HepG2 (cell line): ENCODE results near the gene TSPAN7. TPM values are rescaled to one million over a fixed set of nuclear protein-coding genes. Genes with fewer than 3 reads are reported as not detected.

Experiments
- ATAC-seq: fragments of 200-7000 bp; cut with Tn5 transposase; 3 replicates; pipeline ENCODE4 v1.9.1; 2020; ENCODE audit warnings: mild to moderate bottlenecking, moderate library complexity
- BruUV-seq: library from RNA; stranded (reverse); fragments of 400-500 nt; replicated peaks from 2 replicates; lab custom pipeline; 2021; lab: Mats Ljungman, UMichigan
- CTCF ChIA-PET: fragments of 300-600 bp; formaldehyde crosslinking; extraction: SDS; loops from one replicate; lab custom pipeline; 2021; ENCODE audit warnings: low total read pairs, inconsistent platforms, low intra/inter-chr PET ratio; lab: Yijun Ruan, JAX
- POLR2A ChIA-PET: fragments of 350-600 bp; sonication (Branson Sonifier 250); formaldehyde crosslinking; loops from one replicate; lab custom pipeline; 2020; ENCODE audit warnings: antibody characterized with exemption, inconsistent platforms; lab: Yijun Ruan, JAX
- DNase-seq: peaks from one replicate; pipeline ENCODE4 v3.0.0-alpha.2; 2015; ENCODE audit warnings: low spot score
- FAIRE-seq: peaks from 3 replicates; lab custom pipeline; 2011; peaks lifted over from hg19 to GRCh38; lab: Jason Lieb, UNC
- H2AFZ ChIP-seq: one replicate; pipeline ENCODE4 v1.6.1; 2011; ENCODE audit warnings: low read length, inconsistent platforms
- H3K27ac ChIP-seq: fragments of 300-600 bp; 3 replicates; pipeline ENCODE4 v1.8.0; 2011; ENCODE audit warnings: mixed run types, mild to moderate bottlenecking, mixed read lengths, low read length, inconsistent platforms; ENCODE audit not compliant: insufficient read depth; ENCODE audit errors: extremely low read length
- H3K27me3 ChIP-seq, 2 experiments: fragments of 200-600 bp in 1 of 2; 2 replicates in 1 of 2; 3 replicates in 1 of 2; pipeline versions ENCODE4 v1.6.0 to v1.8.0; 2011; ENCODE audit warnings: low read length in 2 of 2, mild to moderate bottlenecking in 2 of 2, moderate library complexity in 2 of 2, inconsistent platforms in 1 of 2; ENCODE audit not compliant: insufficient read depth in 2 of 2, control insufficient read depth in 1 of 2
- H3K36me3 ChIP-seq, 2 experiments: fragments of 200-600 bp in 1 of 2; replicated peaks in 1 of 2; 2 replicates in 1 of 2; 3 replicates in 1 of 2; pipeline versions ENCODE4 v1.5.1 to v1.8.0; 2011; ENCODE audit warnings: low read length in 2 of 2, inconsistent platforms in 1 of 2; ENCODE audit not compliant: insufficient read depth in 2 of 2, control insufficient read depth in 1 of 2
- H3K4me1 ChIP-seq: 2 replicates; pipeline ENCODE4 v1.5.1; 2012; ENCODE audit warnings: low read length, inconsistent platforms; ENCODE audit not compliant: insufficient read depth
- H3K4me2 ChIP-seq: 2 replicates; pipeline ENCODE4 v1.6.0; 2011; ENCODE audit warnings: low read depth, low read length, inconsistent platforms
- H3K4me3 ChIP-seq, 3 experiments: fragments of 200-600 bp in 1 of 3; sonication (generic), shearing (Covaris generic) in 1 of 3; replicated peaks in 1 of 3; 2 replicates each; pipeline ENCODE4 v1.5.1; 2011 to 2016; ENCODE audit warnings: low read length in 3 of 3, inconsistent platforms in 2 of 3, low read depth in 2 of 3, mild to moderate bottlenecking in 2 of 3, control low read depth in 1 of 3, mixed read lengths in 1 of 3; ENCODE audit not compliant: insufficient read depth in 1 of 3
- H3K79me2 ChIP-seq: one replicate; pipeline ENCODE4 v1.6.1; 2011; ENCODE audit warnings: low read length, inconsistent platforms; ENCODE audit not compliant: insufficient read depth
- H3K9ac ChIP-seq: 2 replicates; pipeline ENCODE4 v1.6.0; 2011; ENCODE audit warnings: mild to moderate bottlenecking, low read depth, low read length, inconsistent platforms; ENCODE audit not compliant: insufficient read depth
- H3K9me3 ChIP-seq: 2 replicates; pipeline ENCODE4 v1.5.1; 2012; ENCODE audit warnings: mild to moderate bottlenecking, low read length
- H4K20me1 ChIP-seq: 2 replicates; pipeline ENCODE4 v1.6.0; 2011; ENCODE audit warnings: inconsistent platforms, mild to moderate bottlenecking, low read length, moderate library complexity; ENCODE audit not compliant: insufficient read depth
- GLI4 ChIP-seq: sonication (generic); formaldehyde crosslinking; IDR thresholded peaks from 2 replicates; pipeline ENCODE4 v1.5.1; 2020; ENCODE audit warnings: missing genetic modification reagents, mild to moderate bottlenecking, moderate library complexity, borderline replicate concordance
- HNRNPUL1 ChIP-seq: fragments of 200-400 bp; formaldehyde crosslinking; IDR thresholded peaks from 2 replicates; pipeline ENCODE4 v1.6.1; 2017; ENCODE audit warnings: low read depth, mild to moderate bottlenecking, low read length, moderate library complexity
- KLF15 ChIP-seq: sonication (generic); formaldehyde crosslinking; IDR thresholded peaks from 2 replicates; pipeline ENCODE4 v1.8.1; 2023; ENCODE audit warnings: borderline replicate concordance, mild to moderate bottlenecking, inconsistent platforms, missing genetic modification reagents, mixed read lengths
- KLF9 ChIP-seq: IDR thresholded peaks from 2 replicates; pipeline ENCODE4 v1.6.1; 2016; ENCODE audit warnings: low read depth
- SMAD3 ChIP-seq: sonication (generic); formaldehyde crosslinking; IDR thresholded peaks from 2 replicates; pipeline ENCODE4 v1.4.0; 2020; ENCODE audit warnings: missing genetic modification reagents
- ZBTB43 ChIP-seq: sonication (generic); formaldehyde crosslinking; conservative IDR thresholded peaks from 2 replicates; pipeline ENCODE4 v1.4.0; 2020; ENCODE audit warnings: missing genetic modification reagents
- ZFP1 ChIP-seq: IDR thresholded peaks from 2 replicates; pipeline ENCODE4 v1.6.1; 2016
- ZNF160 ChIP-seq: sonication (generic); formaldehyde crosslinking; IDR thresholded peaks from 2 replicates; pipeline ENCODE4 v1.8.0; 2022; ENCODE audit warnings: mild to moderate bottlenecking, inconsistent platforms, missing genetic modification reagents
- ZNF350 ChIP-seq: sonication (generic); formaldehyde crosslinking; IDR thresholded peaks from 2 replicates; pipeline ENCODE4 v1.4.0; 2020; ENCODE audit warnings: mild to moderate bottlenecking, low read depth, missing genetic modification reagents, borderline replicate concordance
- ZNF660 ChIP-seq: sonication (generic); formaldehyde crosslinking; IDR thresholded peaks from 2 replicates; pipeline ENCODE4 v1.5.1; 2020; ENCODE audit warnings: mild to moderate bottlenecking, low read depth, missing genetic modification reagents, borderline replicate concordance
- WGBS: methylation state at CpG from one replicate; pipeline ENCODE4 v1.1.6; 2017; ENCODE audit warnings: low lambda C conversion rate; 5-methylcytosine and 5-hydroxymethylcytosine counted together
- in situ Hi-C: cut with HindIII; loops from 2 replicates; pipeline ENCODE4 v1.10.0; 2017; ENCODE audit warnings: low pct_unique_long_range_greater_than_20kb; ENCODE audit not compliant: extremely low pct_ligation_motif_present
- intact Hi-C: fragments of 100-400 bp; cut with micrococcal nuclease; formaldehyde crosslinking; loops from one replicate; pipeline ENCODE4 v1.10.0; 2022; ENCODE audit not compliant: unreplicated experiment
- polyA plus RNA-seq, 8 experiments: library from polyadenylated mRNA; depleted of rRNA in 3 of 8; stranded (reverse) in 7 of 8; unstranded in 1 of 8; fragments of >200 nt; fragmentation: Illumina TruSeq in 4 of 8; extraction: Trizol in 4 of 8; gene quantifications; 2 replicates each; pipeline versions ENCODE4 v1.2.1 to v1.2.3, GENCODE V29; 2011 to 2016; ENCODE audit warnings: low read depth in 4 of 8, missing spikeins in 1 of 8, mixed read lengths in 1 of 8; ENCODE audit not compliant: insufficient read depth in 1 of 8
- total RNA-seq, 5 experiments: library from RNA; depleted of rRNA; stranded (reverse); fragments of >200 nt; fragmentation: Illumina TruSeq; extraction: Trizol; gene quantifications; 2 replicates each; pipeline ENCODE4 v1.2.3, GENCODE V29; 2016; ENCODE audit warnings: low read depth in 1 of 5
- TF ChIP-seq, protein P1 (sequence below), 2 experiments: fragments of 450-650 bp in 1 of 2; sonication (generic) in 1 of 2; formaldehyde crosslinking in 1 of 2; IDR thresholded peaks; 2 replicates each; pipeline versions ENCODE4 v1.6.1 to v1.8.0; 2016 to 2022; ENCODE audit warnings: antibody characterized with exemption in 1 of 2, mild to moderate bottlenecking in 1 of 2, missing genetic modification reagents in 1 of 2
- TF ChIP-seq, protein P2 (sequence below): sonication (generic); formaldehyde crosslinking; IDR thresholded peaks from 2 replicates; pipeline ENCODE4 v1.5.1; 2020; ENCODE audit warnings: missing genetic modification reagents, mild to moderate bottlenecking, borderline replicate concordance

The TSPAN7 gene
- total and polyA plus RNA-seq, 2 of the 13 experiments (the other 11 are each of a cell fraction or from before 2014, with no cell fraction given): 21.4 to 47.1 TPM

- CTCF ChIA-PET: no interaction called here
- Histone ChIP-seq H3K27ac (no peak overlapping the region), H3K36me3 (no peaks in the 10 kb centered on the region), H3K27me3 (no peaks in the 10 kb centered on the region), H3K9ac (no peak overlapping the region), H2AFZ (no peak overlapping the region), H3K4me2 (no peak overlapping the region), H3K79me2 (no peaks in the 10 kb centered on the region), H3K4me3 (no peak overlapping the region), H3K9me3 (no peaks in the 10 kb centered on the region), H4K20me1 (no peaks in the 10 kb centered on the region), H3K4me1 (no peaks in the 10 kb centered on the region)
- no TSS peak for BruUV-seq
- 90% methylated on average over 3 of the region's 3 CpGs for WGBS
- intact Hi-C loops (no loop called here), in situ Hi-C loops (no loop called here)
- POLR2A ChIA-PET: no interaction called here
- FAIRE-seq (no peak), ATAC-seq (no peak), DNase-seq (no peak)
- TF ChIP-seq ZBTB43 (CRISPR knock-in tag): no peak
- TF ChIP-seq KLF9 (CRISPR knock-in tag): no peak
- TF ChIP-seq ZNF350 (CRISPR knock-in tag): no peak
- TF ChIP-seq ZNF660 (CRISPR knock-in tag): no peak
- no peak for TF ChIP-seq ZNF160 (CRISPR knock-in tag)
- no peak for TF ChIP-seq ZFP1 (CRISPR knock-in tag)
- no peak for TF ChIP-seq GLI4 (CRISPR knock-in tag)
- TF ChIP-seq KLF15 (CRISPR knock-in tag): no peak
- TF ChIP-seq, protein P1, sequence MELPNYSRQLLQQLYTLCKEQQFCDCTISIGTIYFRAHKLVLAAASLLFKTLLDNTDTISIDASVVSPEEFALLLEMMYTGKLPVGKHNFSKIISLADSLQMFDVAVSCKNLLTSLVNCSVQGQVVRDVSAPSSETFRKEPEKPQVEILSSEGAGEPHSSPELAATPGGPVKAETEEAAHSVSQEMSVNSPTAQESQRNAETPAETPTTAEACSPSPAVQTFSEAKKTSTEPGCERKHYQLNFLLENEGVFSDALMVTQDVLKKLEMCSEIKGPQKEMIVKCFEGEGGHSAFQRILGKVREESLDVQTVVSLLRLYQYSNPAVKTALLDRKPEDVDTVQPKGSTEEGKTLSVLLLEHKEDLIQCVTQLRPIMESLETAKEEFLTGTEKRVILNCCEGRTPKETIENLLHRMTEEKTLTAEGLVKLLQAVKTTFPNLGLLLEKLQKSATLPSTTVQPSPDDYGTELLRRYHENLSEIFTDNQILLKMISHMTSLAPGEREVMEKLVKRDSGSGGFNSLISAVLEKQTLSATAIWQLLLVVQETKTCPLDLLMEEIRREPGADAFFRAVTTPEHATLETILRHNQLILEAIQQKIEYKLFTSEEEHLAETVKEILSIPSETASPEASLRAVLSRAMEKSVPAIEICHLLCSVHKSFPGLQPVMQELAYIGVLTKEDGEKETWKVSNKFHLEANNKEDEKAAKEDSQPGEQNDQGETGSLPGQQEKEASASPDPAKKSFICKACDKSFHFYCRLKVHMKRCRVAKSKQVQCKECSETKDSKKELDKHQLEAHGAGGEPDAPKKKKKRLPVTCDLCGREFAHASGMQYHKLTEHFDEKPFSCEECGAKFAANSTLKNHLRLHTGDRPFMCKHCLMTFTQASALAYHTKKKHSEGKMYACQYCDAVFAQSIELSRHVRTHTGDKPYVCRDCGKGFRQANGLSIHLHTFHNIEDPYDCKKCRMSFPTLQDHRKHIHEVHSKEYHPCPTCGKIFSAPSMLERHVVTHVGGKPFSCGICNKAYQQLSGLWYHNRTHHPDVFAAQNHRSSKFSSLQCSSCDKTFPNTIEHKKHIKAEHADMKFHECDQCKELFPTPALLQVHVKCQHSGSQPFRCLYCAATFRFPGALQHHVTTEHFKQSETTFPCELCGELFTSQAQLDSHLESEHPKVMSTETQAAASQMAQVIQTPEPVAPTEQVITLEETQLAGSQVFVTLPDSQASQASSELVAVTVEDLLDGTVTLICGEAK (IDR thresholded peaks at IDR 0.05): no peak
- TF ChIP-seq, protein P1 (CRISPR knock-in tag; IDR thresholded peaks at IDR 0.05): no peak
- no peak for TF ChIP-seq SMAD3 (CRISPR knock-in tag)
- no peak for TF ChIP-seq HNRNPUL1
- TF ChIP-seq, protein P2, sequence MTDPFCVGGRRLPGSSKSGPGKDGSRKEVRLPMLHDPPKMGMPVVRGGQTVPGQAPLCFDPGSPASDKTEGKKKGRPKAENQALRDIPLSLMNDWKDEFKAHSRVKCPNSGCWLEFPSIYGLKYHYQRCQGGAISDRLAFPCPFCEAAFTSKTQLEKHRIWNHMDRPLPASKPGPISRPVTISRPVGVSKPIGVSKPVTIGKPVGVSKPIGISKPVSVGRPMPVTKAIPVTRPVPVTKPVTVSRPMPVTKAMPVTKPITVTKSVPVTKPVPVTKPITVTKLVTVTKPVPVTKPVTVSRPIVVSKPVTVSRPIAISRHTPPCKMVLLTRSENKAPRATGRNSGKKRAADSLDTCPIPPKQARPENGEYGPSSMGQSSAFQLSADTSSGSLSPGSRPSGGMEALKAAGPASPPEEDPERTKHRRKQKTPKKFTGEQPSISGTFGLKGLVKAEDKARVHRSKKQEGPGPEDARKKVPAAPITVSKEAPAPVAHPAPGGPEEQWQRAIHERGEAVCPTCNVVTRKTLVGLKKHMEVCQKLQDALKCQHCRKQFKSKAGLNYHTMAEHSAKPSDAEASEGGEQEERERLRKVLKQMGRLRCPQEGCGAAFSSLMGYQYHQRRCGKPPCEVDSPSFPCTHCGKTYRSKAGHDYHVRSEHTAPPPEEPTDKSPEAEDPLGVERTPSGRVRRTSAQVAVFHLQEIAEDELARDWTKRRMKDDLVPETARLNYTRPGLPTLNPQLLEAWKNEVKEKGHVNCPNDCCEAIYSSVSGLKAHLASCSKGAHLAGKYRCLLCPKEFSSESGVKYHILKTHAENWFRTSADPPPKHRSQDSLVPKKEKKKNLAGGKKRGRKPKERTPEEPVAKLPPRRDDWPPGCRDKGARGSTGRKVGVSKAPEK (CRISPR knock-in tag): no peak
Observed at GRCh38 chrX:38699121-38699520, 137.8 kb downstream of the TSPAN7 start.
